Effector CD8-positive, alpha-beta T cell (primary cell): Measurements from ENCODE around the gene GALT.
A peak's percentile ranks its signal among the peaks of the same experiment; 100 is the strongest.

Source experiments
- DNase-seq: peaks from one replicate; lab custom pipeline; 2025; lab: John Stamatoyannopoulos, UW
- total RNA-seq, 4 experiments: gene quantifications; one replicate each; lab custom pipeline; 2026; lab: John Stamatoyannopoulos, UW

The GALT gene
- total RNA-seq: 10.1 to 19.7 (median 13.5) reads per million in 4 experiments

DNA sequence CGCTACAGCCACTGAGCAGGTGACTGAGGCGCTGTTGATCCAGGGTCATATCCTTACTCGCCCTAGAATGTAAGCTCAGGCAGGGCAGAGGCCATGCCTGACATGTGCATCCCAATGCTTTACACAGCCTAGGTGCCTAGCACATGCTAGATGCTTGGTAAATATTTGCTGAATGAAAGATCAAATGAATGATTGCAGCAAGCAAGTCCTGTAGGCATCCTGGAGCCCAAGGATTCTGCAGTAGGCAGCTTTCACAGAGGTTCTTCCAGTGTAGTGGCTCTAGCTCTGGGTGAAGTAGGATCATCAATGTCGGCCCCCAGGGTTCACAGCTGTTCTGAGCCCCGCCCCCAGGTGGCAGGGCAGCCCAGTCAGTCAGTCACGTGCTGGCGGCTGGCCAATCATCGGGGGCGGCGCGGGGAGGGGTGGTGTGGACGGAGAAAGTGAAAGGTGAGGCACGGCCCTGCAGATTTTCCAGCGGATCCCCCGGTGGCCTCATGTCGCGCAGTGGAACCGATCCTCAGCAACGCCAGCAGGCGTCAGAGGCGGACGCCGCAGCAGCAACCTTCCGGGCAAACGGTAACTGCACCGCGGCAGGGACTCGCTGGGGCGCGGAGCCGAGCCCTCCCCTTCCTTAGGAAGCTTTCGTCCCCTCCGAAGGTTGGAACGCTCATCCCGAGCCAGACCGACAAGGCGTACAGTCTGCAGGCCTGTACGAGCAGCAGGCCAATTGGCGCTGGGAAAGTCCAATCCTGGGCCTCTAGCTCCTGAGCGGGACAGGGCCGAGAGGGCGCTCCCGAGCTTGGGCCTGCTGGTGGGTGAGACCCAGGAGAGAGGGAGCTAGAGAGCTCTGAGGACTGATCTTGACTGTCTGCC, at the start of gene GALT:
Gene GALT (plus strand): TSS at position 465 of the 873 bp plus-strand sequence. CDS start 30 bp downstream, at position 495.
- peak; percentile 97 for DNase-seq

DNA sequence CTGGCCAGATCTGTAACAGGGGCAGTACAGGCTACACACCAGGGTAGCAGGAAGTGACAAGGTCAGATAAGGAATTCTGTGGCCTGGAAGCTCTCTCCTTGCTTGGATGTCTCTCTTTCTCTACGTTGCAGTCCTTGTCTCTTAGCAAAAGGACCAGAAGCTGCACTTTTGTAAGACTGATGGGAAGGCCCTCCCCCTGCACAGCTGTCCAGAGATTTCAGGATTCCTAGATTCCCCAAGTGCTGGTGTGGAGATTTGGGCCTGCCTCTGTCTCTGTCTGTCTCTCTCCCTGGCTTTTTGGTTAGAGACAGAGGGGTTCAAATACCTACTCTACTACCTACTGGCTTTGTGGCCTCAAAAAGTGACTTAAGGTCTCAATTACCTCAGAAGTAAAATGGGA, 46.9 kb upstream of the GALT start:
- DNase-seq: no peak

DNA sequence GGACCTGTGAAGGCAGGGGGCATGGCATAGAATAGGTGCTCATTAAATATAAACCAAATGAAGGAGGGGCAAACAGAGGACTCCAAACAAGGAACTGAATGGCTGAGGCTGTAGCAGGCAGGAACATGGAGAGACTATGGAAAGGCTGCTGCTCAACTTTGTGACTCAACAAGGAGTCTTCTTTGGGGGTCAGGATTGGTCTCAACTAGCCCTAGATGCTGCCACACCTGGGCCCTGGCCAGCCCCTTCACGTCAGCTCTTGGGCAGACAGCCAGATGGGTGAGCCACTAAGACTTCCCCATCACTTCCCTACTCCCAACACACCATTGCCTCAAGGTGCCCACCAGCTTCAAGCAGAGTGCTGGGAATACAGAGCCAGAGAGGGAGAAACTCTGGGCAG, 45.6 kb upstream of the GALT start:
- no peak for DNase-seq

- no peak for DNase-seq
Measured at GRCh38 chr9:34601937-34602573, 44.4 kb upstream of the GALT start.

DNA sequence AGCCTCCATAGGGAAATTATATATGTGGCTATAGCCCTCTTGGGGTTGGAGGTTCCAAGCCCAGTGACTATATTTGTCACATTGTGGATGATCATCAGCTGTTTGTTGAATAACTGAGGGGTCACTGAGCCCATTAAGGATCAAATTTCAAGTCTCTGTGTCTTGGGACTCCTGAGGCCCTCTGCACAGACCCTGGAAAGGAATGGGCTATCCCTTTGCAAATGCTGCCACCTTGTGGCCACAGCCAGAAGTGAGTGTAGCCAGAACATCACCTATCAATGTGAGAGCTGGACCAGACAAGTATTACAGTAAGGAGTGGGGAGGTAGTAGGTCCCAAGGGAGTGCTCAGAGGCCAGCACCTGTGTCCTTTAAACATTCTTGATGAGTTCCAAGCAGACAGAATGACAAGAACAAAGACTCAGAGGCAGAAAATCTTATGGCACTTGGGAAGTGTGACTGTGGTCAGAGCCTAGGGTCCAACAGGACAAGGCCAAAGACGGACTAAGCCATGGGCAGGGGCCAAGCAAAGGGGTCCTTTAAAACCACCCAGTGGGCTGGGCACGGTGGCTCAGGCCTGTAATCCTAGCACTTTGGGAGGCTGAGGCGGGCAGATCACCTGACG, 42.8 kb upstream of the GALT start:
- DNase-seq: peak; percentile 75

GRCh38 chr9:34606190-34606589, 40.3 kb upstream of the GALT start:
- DNase-seq: no peak

- no peak for DNase-seq
Measured at GRCh38 chr9:34606905-34607304, 39.6 kb upstream of the GALT start.

DNA sequence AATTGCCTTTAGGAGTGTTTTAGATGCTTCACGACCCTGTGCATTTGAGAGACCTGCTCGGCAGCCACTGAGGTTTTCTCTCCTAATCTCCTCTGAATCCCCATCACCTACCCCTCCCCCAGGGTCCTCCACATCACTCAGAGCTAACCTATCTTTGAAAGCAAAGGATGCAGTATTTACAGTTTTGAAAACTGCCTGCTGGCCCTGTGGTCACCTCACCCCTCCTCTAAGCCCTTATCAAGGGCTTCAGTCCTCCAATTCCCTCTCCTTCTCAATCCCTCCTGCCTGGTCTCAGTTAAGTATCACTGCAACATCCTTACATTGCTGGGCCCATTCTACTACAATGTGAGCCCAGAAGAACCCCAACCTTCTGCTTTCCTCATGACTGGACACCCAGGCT, 39.1 kb upstream of the GALT start:
- no peak for DNase-seq

- DNase-seq: no peak
Measured at GRCh38 chr9:34610434-34611206, 35.9 kb upstream of the GALT start.

DNA sequence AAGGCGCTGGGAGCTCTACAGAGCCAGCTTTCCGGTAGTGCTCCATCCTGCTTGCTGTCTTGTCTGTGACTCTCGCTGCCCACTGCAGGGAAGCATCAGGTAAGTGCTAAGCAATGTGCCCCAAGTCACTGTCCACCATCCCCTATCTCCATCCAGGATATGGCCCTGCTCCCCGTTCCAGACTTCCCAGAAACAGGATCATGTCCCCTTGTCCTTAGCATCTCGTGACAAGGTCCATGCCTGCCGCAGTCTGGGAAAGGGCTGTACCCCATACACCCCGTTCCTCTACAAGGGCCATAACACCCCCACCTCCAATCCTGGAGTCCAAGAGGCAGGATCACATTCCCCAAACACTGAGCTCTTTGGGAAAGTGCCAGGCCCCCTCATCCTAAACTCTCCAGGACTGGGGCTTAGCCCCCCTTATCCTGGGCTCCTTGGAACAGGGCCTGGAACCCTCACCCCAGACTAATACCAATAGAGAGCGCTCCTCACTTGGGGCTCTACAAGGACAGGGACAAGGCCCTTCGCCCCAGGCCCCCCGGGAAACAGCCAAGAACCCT, 35.1 kb upstream of the GALT start:
- no peak for DNase-seq

GRCh38 chr9:34611811-34612787, 34.4 kb upstream of the GALT start, which contains the start of gene RPP25L:
Gene RPP25L (minus strand): TSS chr9:34612097. CDS start chr9:34611296, 801 bp downstream.
- peak; percentile 74 for DNase-seq

DNA sequence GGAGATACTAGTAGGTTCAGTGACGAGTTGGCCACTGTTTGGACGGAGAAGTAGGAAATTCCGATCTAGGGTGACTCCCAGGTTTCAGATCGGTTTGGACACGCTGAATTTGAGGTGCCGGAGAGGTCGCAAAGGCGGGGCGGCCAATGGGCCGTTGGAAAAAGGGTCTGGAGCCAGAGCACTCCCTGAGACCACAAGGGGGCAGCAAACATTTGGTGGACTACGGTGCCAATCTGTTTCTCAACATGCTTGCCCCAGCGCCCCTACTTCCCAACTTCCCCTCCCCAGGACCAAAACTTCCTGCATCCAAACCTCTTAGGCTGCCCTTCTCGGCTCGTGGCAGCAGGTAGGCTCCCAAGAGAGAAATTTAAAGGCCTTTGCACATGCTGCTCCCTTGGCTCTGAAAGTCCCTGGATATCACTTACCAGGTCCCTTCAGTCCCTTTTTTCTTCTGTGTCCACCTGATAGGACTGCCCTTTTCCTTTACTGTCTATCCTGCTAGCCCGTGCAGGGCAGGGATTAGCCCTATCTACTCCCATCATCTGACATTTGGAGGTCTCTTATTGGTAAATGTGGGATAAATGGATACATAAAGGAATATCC, 33.6 kb upstream of the GALT start:
- peak; percentile 50 for DNase-seq

DNA sequence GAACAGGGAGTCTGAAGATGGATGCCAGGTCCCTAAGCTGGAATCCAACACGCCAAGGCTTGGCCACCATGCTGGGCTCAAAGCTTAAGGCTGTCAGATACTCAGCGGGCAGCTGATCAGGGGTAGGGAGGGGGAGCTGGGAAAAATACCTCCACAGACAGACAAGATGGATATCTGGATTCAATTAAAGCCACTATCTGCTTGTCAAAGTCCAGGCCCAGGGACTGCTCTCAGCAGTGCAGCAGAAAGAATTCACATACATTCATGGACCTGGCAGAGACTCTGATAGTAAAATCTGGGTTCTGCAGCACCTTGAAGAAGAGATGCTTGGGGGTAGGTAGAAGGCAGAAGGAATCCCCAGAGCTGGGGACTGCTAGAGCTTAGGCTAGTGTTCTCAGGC, 31.3 kb upstream of the GALT start:
- DNase-seq: no peak

GRCh38 chr9:34620061-34620994, 26.1 kb upstream of the GALT start, which contains the start of gene DCTN3:
Gene DCTN3 (minus strand): TSS chr9:34620495. CDS start chr9:34620464, 31 bp downstream.
- peak; percentile 80 for DNase-seq

GRCh38 chr9:34623374-34624235, 22.9 kb upstream of the GALT start:
- DNase-seq: no peak

GRCh38 chr9:34624475-34625185, 21.8 kb upstream of the GALT start:
- DNase-seq: no peak

DNA sequence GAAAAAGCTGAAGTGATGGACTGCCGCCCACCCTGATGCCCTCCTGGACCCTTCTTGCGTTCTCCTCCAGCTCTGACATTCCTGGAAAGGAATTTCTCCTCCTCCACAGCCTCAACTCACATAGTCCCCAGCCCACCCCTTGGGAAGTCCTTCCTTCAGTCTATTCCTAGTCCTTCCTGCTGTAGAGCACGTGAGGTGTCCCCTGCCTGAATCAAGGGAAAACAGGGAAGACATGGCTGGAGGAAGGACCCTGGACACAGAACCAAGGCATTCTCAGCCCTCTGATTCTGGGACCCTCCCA, 21.3 kb upstream of the GALT start:
- DNase-seq: no peak
